Measurements from ENCODE around the gene PCA3.

The PCA3 gene

GRCh38 chr9:76766126-76766525 is 1.9 kb downstream of the PCA3 start:
- no peaks in the 10 kb centered on the region for H3K9me2 ChIP-seq (replicated peaks; ENCODE audit: control insufficient read depth, low read length)
- no peaks in the 10 kb centered on the region for H3K79me2 ChIP-seq (ENCODE audit: control insufficient read depth, low read length)
- H3K36me3 ChIP-seq (ENCODE audit: control insufficient read depth, low read length) = no peaks in the 10 kb centered on the region
- no peaks in the 10 kb centered on the region for H3K4me1 ChIP-seq (ENCODE audit: control insufficient read depth, low read length)
- TF ChIP-seq CTCF (IDR thresholded peaks at IDR 0.05; ENCODE audit: low read depth, low read length, poor library complexity, severe bottlenecking) = no peak
- H3K4me3 ChIP-seq (ENCODE audit: low read length) = no peak overlapping the region
- H4K20me1 ChIP-seq (ENCODE audit: control insufficient read depth, insufficient read depth, low read depth, low read length) = no peaks in the 10 kb centered on the region
- no peak overlapping the region for H3K27ac ChIP-seq (ENCODE audit: low read depth, low read length)
- no peaks in the 10 kb centered on the region for H3K9me3 ChIP-seq (ENCODE audit: control insufficient read depth, insufficient read depth, low read length)
- peaks cover 6% of the 10 kb centered on the region; the same call in 1 of the 2 replicates for H3K27me3 ChIP-seq (ENCODE audit: control insufficient read depth, low read length)
- no peaks in the 10 kb centered on the region for H3F3A ChIP-seq (ENCODE audit: control insufficient read depth, insufficient read depth)
- no peak overlapping the region for H3K4me2 ChIP-seq (ENCODE audit: low read length)

GRCh38 chr9:76772686-76773445 is 8.6 kb downstream of the PCA3 start:
- TF ChIP-seq EZH2phosphoT487 (IDR thresholded peaks at IDR 0.05; ENCODE audit: borderline replicate concordance, low read length) (no peak), CTCF (IDR thresholded peaks at IDR 0.05; ENCODE audit: low read depth, low read length, poor library complexity, severe bottlenecking) (no peak)
- Histone ChIP-seq H3K9me2 (replicated peaks; ENCODE audit: control insufficient read depth, low read length) (no peaks in the 10 kb centered on the region), H3K79me2 (ENCODE audit: control insufficient read depth, low read length) (no peaks in the 10 kb centered on the region), H3K4me2 (ENCODE audit: low read length) (no peak overlapping the region), H4K20me1 (ENCODE audit: control insufficient read depth, insufficient read depth, low read depth, low read length) (no peaks in the 10 kb centered on the region), H3K9me3 (ENCODE audit: control insufficient read depth, insufficient read depth, low read length) (no peaks in the 10 kb centered on the region), H3K4me1 (ENCODE audit: control insufficient read depth, low read length) (no peaks in the 10 kb centered on the region), H3K36me3 (ENCODE audit: control insufficient read depth, low read length) (no peaks in the 10 kb centered on the region), H3K4me3 (ENCODE audit: low read length) (no peak overlapping the region), H3K27me3 (ENCODE audit: control insufficient read depth, low read length) (0 out of 2 replicates have a peak, but pooled peaks cover 2% of the 10 kb centered on the region), H3K27ac (ENCODE audit: low read depth, low read length) (no peak overlapping the region), H3F3A (ENCODE audit: control insufficient read depth, insufficient read depth) (no peaks in the 10 kb centered on the region)

- H3K27ac ChIP-seq (ENCODE audit: low read depth, low read length) = no peak overlapping the region
- peaks cover 6% of the 10 kb centered on the region for H3K27me3 ChIP-seq (ENCODE audit: control insufficient read depth, low read length)
- H3K4me1 ChIP-seq (ENCODE audit: control insufficient read depth, low read length) = no peaks in the 10 kb centered on the region
- H3K9me2 ChIP-seq (replicated peaks; ENCODE audit: control insufficient read depth, low read length) = no peaks in the 10 kb centered on the region
- H3K79me2 ChIP-seq (ENCODE audit: control insufficient read depth, low read length) = no peaks in the 10 kb centered on the region
- no peaks in the 10 kb centered on the region for H3F3A ChIP-seq (ENCODE audit: control insufficient read depth, insufficient read depth)
- no peak for TF ChIP-seq CTCF (IDR thresholded peaks at IDR 0.05; ENCODE audit: low read depth, low read length, poor library complexity, severe bottlenecking)
- no peak for TF ChIP-seq EZH2phosphoT487 (IDR thresholded peaks at IDR 0.05; ENCODE audit: borderline replicate concordance, low read length)
- H4K20me1 ChIP-seq (ENCODE audit: control insufficient read depth, insufficient read depth, low read depth, low read length) = no peaks in the 10 kb centered on the region
- H3K9me3 ChIP-seq (ENCODE audit: control insufficient read depth, insufficient read depth, low read length) = no peaks in the 10 kb centered on the region
- no peaks in the 10 kb centered on the region for H3K36me3 ChIP-seq (ENCODE audit: control insufficient read depth, low read length)
- H3K4me3 ChIP-seq (ENCODE audit: low read length) = no peak overlapping the region
- H3K4me2 ChIP-seq (ENCODE audit: low read length) = no peak overlapping the region
These were observed 20.6 kb downstream of the PCA3 start for GRCh38 chr9:76784881-76785280.

Measured in DOHH2 (cell line).